ENCODE data around the gene TEX48.

Gene TEX48

GRCh38 chr9:114633438-114634089 is 48.4 kb downstream of the TEX48 start:
- TF ChIP-seq CTCF (IDR thresholded peaks at IDR 0.05; ENCODE audit: low read depth, low read length), result no peak
- DNase-seq (ENCODE audit: extremely low read depth, low read depth), result no peak

- DNase-seq (ENCODE audit: extremely low read depth, low read depth), result no peak
These were observed 50.8 kb downstream of the TEX48 start for GRCh38 chr9:114631166-114631565.

GRCh38 chr9:114629563-114630090 is 52.4 kb downstream of the TEX48 start:
- no peak for TF ChIP-seq CTCF (IDR thresholded peaks at IDR 0.05; ENCODE audit: low read depth, low read length)
- DNase-seq (ENCODE audit: extremely low read depth, low read depth), result no peak

More at GRCh38 chr9:114631166-114631565, 50.8 kb downstream of the TEX48 start:
- no peak for TF ChIP-seq CTCF (IDR thresholded peaks at IDR 0.05; ENCODE audit: low read depth, low read length)

- TF ChIP-seq CTCF (IDR thresholded peaks at IDR 0.05; ENCODE audit: low read depth, low read length), result no peak
- DNase-seq (ENCODE audit: extremely low read depth, low read depth), result no peak
These were observed 54.4 kb downstream of the TEX48 start for GRCh38 chr9:114627553-114627952.

GRCh38 chr9:114626415-114627020 is 55.5 kb downstream of the TEX48 start:
- DNase-seq (ENCODE audit: extremely low read depth, low read depth), result no peak
- TF ChIP-seq CTCF (IDR thresholded peaks at IDR 0.05; ENCODE audit: low read depth, low read length), result no peak

GRCh38 chr9:114624677-114625076 is 57.3 kb downstream of the TEX48 start:
- TF ChIP-seq CTCF (IDR thresholded peaks at IDR 0.05; ENCODE audit: low read depth, low read length), result no peak
- DNase-seq (ENCODE audit: extremely low read depth, low read depth), result no peak

- no peak for DNase-seq (ENCODE audit: extremely low read depth, low read depth)
- TF ChIP-seq CTCF (IDR thresholded peaks at IDR 0.05; ENCODE audit: low read depth, low read length), result no peak
These were observed 59.9 kb downstream of the TEX48 start for GRCh38 chr9:114621975-114622609.

All from AG09319 (cell line).